ENCODE measurements around the gene CAMK1D. TPM values are rescaled to one million over a fixed set of nuclear protein-coding genes. Genes with fewer than 3 reads are reported as not detected.

Gene CAMK1D
- total and polyA plus RNA-seq, 2 of the 4 experiments (the other 2 are of a cell fraction): 5.0 to 5.3 TPM

- CTCF ChIA-PET: no interaction called here
- intact Hi-C loops (cut with micrococcal nuclease) (no loop called here), in situ Hi-C loops (cut with MboI; ENCODE audit: low sequenced_read_pairs) (no loop called here), dilution Hi-C loops (cut with HindIII; ENCODE audit: low sequenced_read_pairs, unreplicated experiment) (no loop called here)
- H2AFZ ChIP-seq (replicated peaks; ENCODE audit: low read length, poor library complexity): no peak overlapping the region
- no peak overlapping the region for H3K56ac ChIP-seq (ENCODE audit: extremely low read depth, insufficient read depth, low read length)
- no peaks in the 10 kb centered on the region for H4K20me1 ChIP-seq (ENCODE audit: insufficient read depth, low read length)
- H2AK9ac ChIP-seq (replicated peaks; ENCODE audit: low read depth, low read length, poor library complexity): no peak overlapping the region
- H3K4ac ChIP-seq (ENCODE audit: low read depth, low read length): no peak overlapping the region
- no peaks in the 10 kb centered on the region for H3K4me1 ChIP-seq (ENCODE audit: control insufficient read depth, insufficient read depth, low read length)
- no peak overlapping the region for H4K5ac ChIP-seq (ENCODE audit: low read depth, low read length)
- no peak overlapping the region for H3K14ac ChIP-seq (replicated peaks; ENCODE audit: low read depth, low read length)
- no peak overlapping the region for H3K4me3 ChIP-seq (ENCODE audit: insufficient read depth, low read depth, low read length)
- H3K9me1 ChIP-seq (ENCODE audit: insufficient read depth, low read length): no peaks in the 10 kb centered on the region
- H3K9me3 ChIP-seq (ENCODE audit: control insufficient read depth, insufficient read depth, low read length): peaks cover 2% of the 10 kb centered on the region; the same call in 1 of the 2 replicates
- H4K8ac ChIP-seq (ENCODE audit: low read depth in 2 of 2, low read length in 2 of 2): no peak overlapping the region
- no peak overlapping the region for H2AK5ac ChIP-seq (ENCODE audit: low read depth, low read length)
- no peak overlapping the region for H3K18ac ChIP-seq (ENCODE audit: low read depth, low read length)
- H2BK20ac ChIP-seq (ENCODE audit: low read depth, low read length): no peak overlapping the region
- no peaks in the 10 kb centered on the region for H3K27me3 ChIP-seq (ENCODE audit: control insufficient read depth, insufficient read depth, low read length)
- no peak overlapping the region for H3K27ac ChIP-seq (ENCODE audit: insufficient read depth, low read length)
- no peak overlapping the region for H3K9ac ChIP-seq (ENCODE audit: low read depth, low read length)
- no peak overlapping the region for H4K91ac ChIP-seq (ENCODE audit: insufficient read depth, low read depth, low read length)
- no peak overlapping the region for H3K23ac ChIP-seq (ENCODE audit: low read depth, low read length)
- H2BK5ac ChIP-seq (ENCODE audit: low read depth, low read length, poor library complexity, severe bottlenecking): no peak overlapping the region
- no peak for DNase-seq
- TF ChIP-seq MAFK (IDR thresholded peaks at IDR 0.05; ENCODE audit: low read depth, low read length): no peak
- TF ChIP-seq CHD1 (IDR thresholded peaks at IDR 0.05; ENCODE audit: low read depth, low read length): no peak
- TF ChIP-seq NFE2L2 (IDR thresholded peaks at IDR 0.05; ENCODE audit: low read depth, low read length): no peak
- no peak for TF ChIP-seq USF2 (IDR thresholded peaks at IDR 0.05; ENCODE audit: low read depth, low read length)
- ATAC-seq (ENCODE audit: low read depth): no peak
- H3K36me3 ChIP-seq (ENCODE audit: control insufficient read depth, insufficient read depth, low read length): no peaks in the 10 kb centered on the region
- POLR2A ChIA-PET (ENCODE audit: unreplicated experiment): no interaction called here
- no peak overlapping the region for H2BK15ac ChIP-seq (ENCODE audit: low read depth, low read length)
- H2BK120ac ChIP-seq (ENCODE audit: low read depth, low read length): no peak overlapping the region
- 100% methylated on average over 2 of the region's 11 CpGs; no CpG with 5 or more reads in 1 of the 2 experiments for WGBS, 2 experiments (ENCODE audit: extremely low coverage in 2 of 2, insufficient read length in 1 of 2)
- H3K79me1 ChIP-seq (ENCODE audit: low read depth in 1 of 2, low read length in 2 of 2): no peaks in the 10 kb centered on the region
- H3K4me2 ChIP-seq (ENCODE audit: low read depth, low read length): no peak overlapping the region
- BruUV-seq (replicated peaks): no TSS peak
Observed at GRCh38 chr10:12541446-12542067, 192.2 kb downstream of the CAMK1D start.

Data from IMR-90 (cell line).